WTC11 (cell line): ENCODE results near the gene WDR76. TPM values are rescaled to one million over a fixed set of nuclear protein-coding genes. Genes with fewer than 3 reads are reported as not detected.
"Not testable (repeated sequence)": the region's sequence is repeated elsewhere in the genome, so short reads cannot be mapped to it uniquely, and the experiment has no call there.

ENCODE experiments used
- ATAC-seq: fragments of 200-7000 bp; cut with Tn5 transposase; 2 replicates; pipeline ENCODE4 v1.10.0; 2021; ENCODE audit warnings: mild to moderate bottlenecking, moderate library complexity
- CTCF ChIA-PET: fragments of 300-600 bp; sonication (Branson Sonifier 250); formaldehyde crosslinking; loops from one replicate; lab custom pipeline; 2021; ENCODE audit warnings: antibody characterized with exemption; lab: Charles Lee
- POLR2A ChIA-PET: fragments of 350-600 bp; sonication (Branson Sonifier 250); formaldehyde crosslinking; loops from one replicate; lab custom pipeline; 2021; ENCODE audit warnings: antibody characterized with exemption; lab: Charles Lee
- DNase-seq: peaks from one replicate; pipeline ENCODE4 v3.0.0; 2021; ENCODE audit warnings: low spot score
- H3K27ac Mint-ChIP-seq: 2 replicates; pipeline ENCODE4 v1.8.0; 2021; ENCODE audit warnings: mixed read lengths
- H3K27me3 Mint-ChIP-seq: 2 replicates; pipeline ENCODE4 v1.8.0; 2021; ENCODE audit warnings: low read depth, mild to moderate bottlenecking, moderate library complexity, mixed read lengths
- H3K36me3 Mint-ChIP-seq: 2 replicates; pipeline ENCODE4 v1.8.0; 2021; ENCODE audit warnings: mixed read lengths
- H3K4me1 Mint-ChIP-seq: 2 replicates; pipeline ENCODE4 v1.8.0; 2022; ENCODE audit warnings: mixed read lengths
- H3K4me3 Mint-ChIP-seq: 2 replicates; pipeline ENCODE4 v1.8.0; 2021; ENCODE audit warnings: mild to moderate bottlenecking, moderate library complexity, mixed read lengths
- H3K9me3 Mint-ChIP-seq: 2 replicates; pipeline ENCODE4 v1.8.0; 2021; ENCODE audit warnings: mixed read lengths
- IRF2 ChIP-seq: sonication (generic); formaldehyde crosslinking; IDR thresholded peaks from 2 replicates; pipeline ENCODE4 v1.8.0; 2022; ENCODE audit warnings: low read depth, missing genetic modification reagents, borderline replicate concordance
- JUN ChIP-seq: sonication (generic); formaldehyde crosslinking; IDR thresholded peaks from 2 replicates; pipeline ENCODE4 v1.8.0; 2023; ENCODE audit warnings: mild to moderate bottlenecking, missing genetic modification reagents
- TP53 ChIP-seq: sonication (generic); formaldehyde crosslinking; IDR thresholded peaks from 2 replicates; pipeline ENCODE4 v1.8.1; 2023; ENCODE audit warnings: mild to moderate bottlenecking, missing genetic modification reagents
- ZNF671 ChIP-seq: fragments of 250-450 bp; sonication (Bioruptor Pico); IDR thresholded peaks from 2 replicates; pipeline ENCODE4 v1.8.0; 2021; ENCODE audit warnings: mild to moderate bottlenecking
- total RNA-seq: library from RNA; stranded (reverse); gene quantifications from 3 replicates; pipeline ENCODE4 v1.2.3, GENCODE V29; 2021
- TF ChIP-seq, protein P1 (sequence below): sonication (generic); formaldehyde crosslinking; IDR thresholded peaks from 2 replicates; pipeline ENCODE4 v1.8.0; 2022; ENCODE audit warnings: mild to moderate bottlenecking, missing genetic modification reagents
- TF ChIP-seq, protein P2 (sequence below): sonication (generic); formaldehyde crosslinking; IDR thresholded peaks from 2 replicates; pipeline ENCODE4 v1.8.1; 2023; ENCODE audit warnings: mild to moderate bottlenecking, missing genetic modification reagents, borderline replicate concordance
- TF ChIP-seq, protein P3 (sequence below): sonication (generic); formaldehyde crosslinking; IDR thresholded peaks from 2 replicates; pipeline ENCODE4 v1.8.0; 2022; ENCODE audit warnings: mild to moderate bottlenecking, missing genetic modification reagents
- TF ChIP-seq, protein P4 (sequence below): fragments of 250-450 bp; sonication (Bioruptor Pico); IDR thresholded peaks from 2 replicates; pipeline ENCODE4 v1.9.0; 2021; ENCODE audit warnings: mild to moderate bottlenecking
- TF ChIP-seq, protein P5 (sequence below): sonication (generic); formaldehyde crosslinking; IDR thresholded peaks from 2 replicates; pipeline ENCODE4 v1.8.1; 2022; ENCODE audit warnings: mild to moderate bottlenecking, missing genetic modification reagents, moderate library complexity, borderline replicate concordance
- TF ChIP-seq, protein P6 (sequence below): sonication (generic); formaldehyde crosslinking; IDR thresholded peaks from 2 replicates; pipeline ENCODE4 v1.8.0; 2023; ENCODE audit warnings: missing genetic modification reagents, mild to moderate bottlenecking, borderline replicate concordance

The WDR76 gene
- total RNA-seq, 1 experiment from 2014 or later, result 16.2 TPM

DNA sequence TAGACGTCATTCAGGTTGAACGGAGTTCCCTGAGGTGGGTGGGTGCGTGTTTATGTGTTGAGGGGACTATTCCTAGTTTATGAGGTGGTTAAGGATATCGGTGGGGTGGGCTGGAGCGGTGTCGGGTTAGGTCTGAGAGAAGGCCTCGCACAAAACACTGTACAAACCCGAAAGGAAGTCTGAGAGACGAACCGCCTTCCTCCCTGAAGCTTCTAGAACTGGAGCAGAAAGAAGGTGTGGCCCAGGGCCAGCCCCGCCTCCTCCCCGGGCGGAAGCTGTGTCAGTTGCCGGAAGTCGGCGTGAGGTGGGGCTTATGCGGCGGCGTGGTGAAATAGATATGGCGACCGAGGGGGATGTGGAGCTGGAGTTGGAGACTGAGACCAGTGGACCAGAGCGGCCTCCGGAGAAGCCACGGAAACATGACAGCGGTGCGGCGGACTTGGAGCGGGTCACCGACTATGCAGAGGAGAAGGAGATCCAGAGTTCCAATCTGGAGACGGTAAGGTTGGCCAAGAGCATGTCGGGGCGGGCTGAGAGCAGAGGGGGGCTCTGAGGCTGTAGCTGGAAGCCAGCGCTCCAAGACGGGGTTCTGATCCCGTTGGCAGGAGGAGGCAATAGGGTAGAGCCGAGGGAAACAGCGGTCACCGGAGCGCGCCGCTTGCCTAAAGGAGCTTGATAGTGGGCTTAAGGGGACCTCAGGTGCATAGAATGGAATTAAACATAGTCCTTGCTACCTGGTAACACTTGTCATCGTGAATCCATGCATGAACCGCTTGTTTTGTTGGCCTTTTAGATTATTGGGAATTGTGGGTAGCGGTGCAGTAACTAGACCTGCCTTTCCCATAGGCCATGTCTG is 26.3 kb upstream of the WDR76 start, which contains the start of gene HYPK (continued):
- TF ChIP-seq, protein P1, sequence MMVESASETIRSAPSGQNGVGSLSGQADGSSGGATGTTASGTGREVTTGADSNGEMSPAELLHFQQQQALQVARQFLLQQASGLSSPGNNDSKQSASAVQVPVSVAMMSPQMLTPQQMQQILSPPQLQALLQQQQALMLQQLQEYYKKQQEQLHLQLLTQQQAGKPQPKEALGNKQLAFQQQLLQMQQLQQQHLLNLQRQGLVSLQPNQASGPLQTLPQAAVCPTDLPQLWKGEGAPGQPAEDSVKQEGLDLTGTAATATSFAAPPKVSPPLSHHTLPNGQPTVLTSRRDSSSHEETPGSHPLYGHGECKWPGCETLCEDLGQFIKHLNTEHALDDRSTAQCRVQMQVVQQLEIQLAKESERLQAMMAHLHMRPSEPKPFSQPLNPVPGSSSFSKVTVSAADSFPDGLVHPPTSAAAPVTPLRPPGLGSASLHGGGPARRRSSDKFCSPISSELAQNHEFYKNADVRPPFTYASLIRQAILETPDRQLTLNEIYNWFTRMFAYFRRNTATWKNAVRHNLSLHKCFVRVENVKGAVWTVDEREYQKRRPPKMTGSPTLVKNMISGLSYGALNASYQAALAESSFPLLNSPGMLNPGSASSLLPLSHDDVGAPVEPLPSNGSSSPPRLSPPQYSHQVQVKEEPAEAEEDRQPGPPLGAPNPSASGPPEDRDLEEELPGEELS, result peak; percentile 80; the same call in 1 of the 2 replicates
- TF ChIP-seq JUN (CRISPR knock-in tag), result peak; percentile 25; the same call in 1 of the 2 replicates

DNA sequence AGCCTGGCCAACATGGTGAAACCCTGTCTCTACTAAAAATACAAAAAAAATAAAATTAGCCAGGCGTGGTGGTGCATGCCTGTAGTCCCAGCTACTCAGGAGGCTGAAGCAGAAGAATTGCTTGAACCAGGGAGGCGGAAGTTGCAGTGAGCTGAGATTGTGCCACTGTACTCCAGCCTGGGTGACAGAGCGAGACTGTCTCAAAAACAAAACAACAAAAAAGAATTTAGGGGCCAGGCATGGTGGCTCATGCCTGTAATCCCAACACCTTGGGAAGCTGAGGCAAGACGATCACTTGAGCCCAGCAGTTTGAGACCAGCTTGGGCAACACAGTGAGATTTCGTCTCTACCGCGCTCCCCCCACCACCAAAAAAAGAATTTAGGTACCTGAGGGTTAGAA is 24.1 kb upstream of the WDR76 start:
- POLR2A ChIA-PET, DNase-seq, ATAC-seq, H3K27ac Mint-ChIP-seq, H3K4me3 Mint-ChIP-seq, H3K9me3 Mint-ChIP-seq, H3K27me3 Mint-ChIP-seq: not testable (repeated sequence)
- Mint-ChIP-seq H3K4me1 (peaks cover 28% of the 10 kb centered on the region), H3K36me3 (peaks cover 62% of the 10 kb centered on the region)
- CTCF ChIA-PET, result interaction anchor here (2.0 kb wide), 1 partner anchor 26 kb away, joined by 5 read pairs; the partner anchor contains the start of gene ELL3

DNA sequence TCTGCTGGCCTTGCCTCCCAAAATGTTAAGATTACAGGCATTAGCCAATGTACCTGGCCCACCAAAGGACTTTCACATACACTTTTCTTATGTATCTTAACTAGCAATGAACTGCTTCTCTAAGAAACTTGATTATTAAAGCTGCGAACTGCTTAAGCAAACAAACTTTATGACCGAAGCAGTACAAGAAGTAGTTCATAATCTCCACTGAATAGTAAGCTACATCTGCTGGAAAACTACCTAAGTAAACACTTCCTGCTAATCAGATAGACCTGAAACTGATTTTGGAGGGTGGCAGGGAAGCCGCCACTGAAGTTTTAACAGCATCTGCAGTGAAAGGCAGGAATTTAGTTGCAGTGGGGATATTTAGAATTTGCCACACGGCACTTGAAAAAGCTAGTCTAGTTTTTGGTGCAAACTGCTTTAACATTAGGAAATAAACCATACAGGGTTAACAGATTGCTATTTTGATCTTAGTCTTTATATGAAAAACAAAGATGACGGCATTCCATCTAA is 18.3 kb upstream of the WDR76 start:
- no peaks in the 10 kb centered on the region for H3K9me3 Mint-ChIP-seq
- no peaks in the 10 kb centered on the region for H3K4me1 Mint-ChIP-seq
- CTCF ChIA-PET, result no interaction called here
- no peak overlapping the region for H3K4me3 Mint-ChIP-seq
- ATAC-seq, result no peak
- TF ChIP-seq, protein P2, sequence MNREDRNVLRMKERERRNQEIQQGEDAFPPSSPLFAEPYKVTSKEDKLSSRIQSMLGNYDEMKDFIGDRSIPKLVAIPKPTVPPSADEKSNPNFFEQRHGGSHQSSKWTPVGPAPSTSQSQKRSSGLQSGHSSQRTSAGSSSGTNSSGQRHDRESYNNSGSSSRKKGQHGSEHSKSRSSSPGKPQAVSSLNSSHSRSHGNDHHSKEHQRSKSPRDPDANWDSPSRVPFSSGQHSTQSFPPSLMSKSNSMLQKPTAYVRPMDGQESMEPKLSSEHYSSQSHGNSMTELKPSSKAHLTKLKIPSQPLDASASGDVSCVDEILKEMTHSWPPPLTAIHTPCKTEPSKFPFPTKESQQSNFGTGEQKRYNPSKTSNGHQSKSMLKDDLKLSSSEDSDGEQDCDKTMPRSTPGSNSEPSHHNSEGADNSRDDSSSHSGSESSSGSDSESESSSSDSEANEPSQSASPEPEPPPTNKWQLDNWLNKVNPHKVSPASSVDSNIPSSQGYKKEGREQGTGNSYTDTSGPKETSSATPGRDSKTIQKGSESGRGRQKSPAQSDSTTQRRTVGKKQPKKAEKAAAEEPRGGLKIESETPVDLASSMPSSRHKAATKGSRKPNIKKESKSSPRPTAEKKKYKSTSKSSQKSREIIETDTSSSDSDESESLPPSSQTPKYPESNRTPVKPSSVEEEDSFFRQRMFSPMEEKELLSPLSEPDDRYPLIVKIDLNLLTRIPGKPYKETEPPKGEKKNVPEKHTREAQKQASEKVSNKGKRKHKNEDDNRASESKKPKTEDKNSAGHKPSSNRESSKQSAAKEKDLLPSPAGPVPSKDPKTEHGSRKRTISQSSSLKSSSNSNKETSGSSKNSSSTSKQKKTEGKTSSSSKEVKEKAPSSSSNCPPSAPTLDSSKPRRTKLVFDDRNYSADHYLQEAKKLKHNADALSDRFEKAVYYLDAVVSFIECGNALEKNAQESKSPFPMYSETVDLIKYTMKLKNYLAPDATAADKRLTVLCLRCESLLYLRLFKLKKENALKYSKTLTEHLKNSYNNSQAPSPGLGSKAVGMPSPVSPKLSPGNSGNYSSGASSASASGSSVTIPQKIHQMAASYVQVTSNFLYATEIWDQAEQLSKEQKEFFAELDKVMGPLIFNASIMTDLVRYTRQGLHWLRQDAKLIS (CRISPR knock-in tag), result no peak
- TF ChIP-seq TP53 (CRISPR knock-in tag) (no peak), ZNF671 (CRISPR knock-in tag) (no peak)
- TF ChIP-seq, protein P3, sequence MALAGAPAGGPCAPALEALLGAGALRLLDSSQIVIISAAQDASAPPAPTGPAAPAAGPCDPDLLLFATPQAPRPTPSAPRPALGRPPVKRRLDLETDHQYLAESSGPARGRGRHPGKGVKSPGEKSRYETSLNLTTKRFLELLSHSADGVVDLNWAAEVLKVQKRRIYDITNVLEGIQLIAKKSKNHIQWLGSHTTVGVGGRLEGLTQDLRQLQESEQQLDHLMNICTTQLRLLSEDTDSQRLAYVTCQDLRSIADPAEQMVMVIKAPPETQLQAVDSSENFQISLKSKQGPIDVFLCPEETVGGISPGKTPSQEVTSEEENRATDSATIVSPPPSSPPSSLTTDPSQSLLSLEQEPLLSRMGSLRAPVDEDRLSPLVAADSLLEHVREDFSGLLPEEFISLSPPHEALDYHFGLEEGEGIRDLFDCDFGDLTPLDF (CRISPR knock-in tag), result no peak
- POLR2A ChIA-PET, result no interaction called here
- no peaks in the 10 kb centered on the region for H3K27me3 Mint-ChIP-seq
- no peak overlapping the region for H3K27ac Mint-ChIP-seq
- peaks cover 83% of the 10 kb centered on the region for H3K36me3 Mint-ChIP-seq
- no peak for DNase-seq

DNA sequence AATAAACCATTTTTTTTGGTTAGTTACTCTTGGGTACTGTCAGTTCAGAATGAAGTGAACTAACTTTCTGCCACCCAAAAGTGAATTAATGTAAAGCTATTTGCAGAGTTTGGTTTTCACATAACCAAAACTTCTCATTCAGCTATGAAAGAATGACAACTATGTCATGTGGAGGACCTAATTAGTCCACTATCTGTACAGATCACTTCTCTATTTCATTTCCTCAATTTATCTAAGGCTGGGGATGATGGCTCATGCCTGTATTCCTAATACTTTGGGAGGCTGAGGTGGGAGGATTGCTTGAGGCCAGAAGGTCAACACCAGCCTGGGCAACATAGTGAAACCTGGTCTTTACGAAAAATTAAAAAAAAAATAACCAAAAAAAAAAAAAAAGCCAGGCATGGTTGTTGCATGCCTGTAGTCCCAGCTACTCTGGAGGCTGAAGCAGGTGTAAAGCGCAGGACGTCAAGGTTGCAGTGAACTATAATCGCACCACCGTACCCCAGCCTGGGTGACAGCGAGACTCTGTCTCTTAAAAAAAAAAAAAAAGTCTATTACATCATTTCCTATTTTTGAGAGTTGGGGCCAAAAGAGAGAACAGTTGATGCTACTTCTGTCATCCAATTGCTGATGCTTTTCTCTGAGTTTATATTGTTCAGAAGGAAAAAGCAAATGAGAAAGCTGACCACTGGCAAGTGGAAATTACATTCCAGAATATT is 17.7 kb upstream of the WDR76 start:
- peaks cover 87% of the 10 kb centered on the region for H3K36me3 Mint-ChIP-seq
- POLR2A ChIA-PET, result interaction anchor here (0.7 kb wide), 1 partner anchor 810 kb away, joined by 4 read pairs; no protein-coding TSS in a partner anchor
- no peak for TF ChIP-seq IRF2 (CRISPR knock-in tag)
- TF ChIP-seq, protein P4, sequence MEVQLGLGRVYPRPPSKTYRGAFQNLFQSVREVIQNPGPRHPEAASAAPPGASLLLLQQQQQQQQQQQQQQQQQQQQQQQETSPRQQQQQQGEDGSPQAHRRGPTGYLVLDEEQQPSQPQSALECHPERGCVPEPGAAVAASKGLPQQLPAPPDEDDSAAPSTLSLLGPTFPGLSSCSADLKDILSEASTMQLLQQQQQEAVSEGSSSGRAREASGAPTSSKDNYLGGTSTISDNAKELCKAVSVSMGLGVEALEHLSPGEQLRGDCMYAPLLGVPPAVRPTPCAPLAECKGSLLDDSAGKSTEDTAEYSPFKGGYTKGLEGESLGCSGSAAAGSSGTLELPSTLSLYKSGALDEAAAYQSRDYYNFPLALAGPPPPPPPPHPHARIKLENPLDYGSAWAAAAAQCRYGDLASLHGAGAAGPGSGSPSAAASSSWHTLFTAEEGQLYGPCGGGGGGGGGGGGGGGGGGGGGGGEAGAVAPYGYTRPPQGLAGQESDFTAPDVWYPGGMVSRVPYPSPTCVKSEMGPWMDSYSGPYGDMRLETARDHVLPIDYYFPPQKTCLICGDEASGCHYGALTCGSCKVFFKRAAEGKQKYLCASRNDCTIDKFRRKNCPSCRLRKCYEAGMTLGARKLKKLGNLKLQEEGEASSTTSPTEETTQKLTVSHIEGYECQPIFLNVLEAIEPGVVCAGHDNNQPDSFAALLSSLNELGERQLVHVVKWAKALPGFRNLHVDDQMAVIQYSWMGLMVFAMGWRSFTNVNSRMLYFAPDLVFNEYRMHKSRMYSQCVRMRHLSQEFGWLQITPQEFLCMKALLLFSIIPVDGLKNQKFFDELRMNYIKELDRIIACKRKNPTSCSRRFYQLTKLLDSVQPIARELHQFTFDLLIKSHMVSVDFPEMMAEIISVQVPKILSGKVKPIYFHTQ (CRISPR knock-in tag), result no peak
- TF ChIP-seq, protein P5, sequence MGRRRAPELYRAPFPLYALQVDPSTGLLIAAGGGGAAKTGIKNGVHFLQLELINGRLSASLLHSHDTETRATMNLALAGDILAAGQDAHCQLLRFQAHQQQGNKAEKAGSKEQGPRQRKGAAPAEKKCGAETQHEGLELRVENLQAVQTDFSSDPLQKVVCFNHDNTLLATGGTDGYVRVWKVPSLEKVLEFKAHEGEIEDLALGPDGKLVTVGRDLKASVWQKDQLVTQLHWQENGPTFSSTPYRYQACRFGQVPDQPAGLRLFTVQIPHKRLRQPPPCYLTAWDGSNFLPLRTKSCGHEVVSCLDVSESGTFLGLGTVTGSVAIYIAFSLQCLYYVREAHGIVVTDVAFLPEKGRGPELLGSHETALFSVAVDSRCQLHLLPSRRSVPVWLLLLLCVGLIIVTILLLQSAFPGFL (CRISPR knock-in tag), result no peak
- TF ChIP-seq, protein P6, sequence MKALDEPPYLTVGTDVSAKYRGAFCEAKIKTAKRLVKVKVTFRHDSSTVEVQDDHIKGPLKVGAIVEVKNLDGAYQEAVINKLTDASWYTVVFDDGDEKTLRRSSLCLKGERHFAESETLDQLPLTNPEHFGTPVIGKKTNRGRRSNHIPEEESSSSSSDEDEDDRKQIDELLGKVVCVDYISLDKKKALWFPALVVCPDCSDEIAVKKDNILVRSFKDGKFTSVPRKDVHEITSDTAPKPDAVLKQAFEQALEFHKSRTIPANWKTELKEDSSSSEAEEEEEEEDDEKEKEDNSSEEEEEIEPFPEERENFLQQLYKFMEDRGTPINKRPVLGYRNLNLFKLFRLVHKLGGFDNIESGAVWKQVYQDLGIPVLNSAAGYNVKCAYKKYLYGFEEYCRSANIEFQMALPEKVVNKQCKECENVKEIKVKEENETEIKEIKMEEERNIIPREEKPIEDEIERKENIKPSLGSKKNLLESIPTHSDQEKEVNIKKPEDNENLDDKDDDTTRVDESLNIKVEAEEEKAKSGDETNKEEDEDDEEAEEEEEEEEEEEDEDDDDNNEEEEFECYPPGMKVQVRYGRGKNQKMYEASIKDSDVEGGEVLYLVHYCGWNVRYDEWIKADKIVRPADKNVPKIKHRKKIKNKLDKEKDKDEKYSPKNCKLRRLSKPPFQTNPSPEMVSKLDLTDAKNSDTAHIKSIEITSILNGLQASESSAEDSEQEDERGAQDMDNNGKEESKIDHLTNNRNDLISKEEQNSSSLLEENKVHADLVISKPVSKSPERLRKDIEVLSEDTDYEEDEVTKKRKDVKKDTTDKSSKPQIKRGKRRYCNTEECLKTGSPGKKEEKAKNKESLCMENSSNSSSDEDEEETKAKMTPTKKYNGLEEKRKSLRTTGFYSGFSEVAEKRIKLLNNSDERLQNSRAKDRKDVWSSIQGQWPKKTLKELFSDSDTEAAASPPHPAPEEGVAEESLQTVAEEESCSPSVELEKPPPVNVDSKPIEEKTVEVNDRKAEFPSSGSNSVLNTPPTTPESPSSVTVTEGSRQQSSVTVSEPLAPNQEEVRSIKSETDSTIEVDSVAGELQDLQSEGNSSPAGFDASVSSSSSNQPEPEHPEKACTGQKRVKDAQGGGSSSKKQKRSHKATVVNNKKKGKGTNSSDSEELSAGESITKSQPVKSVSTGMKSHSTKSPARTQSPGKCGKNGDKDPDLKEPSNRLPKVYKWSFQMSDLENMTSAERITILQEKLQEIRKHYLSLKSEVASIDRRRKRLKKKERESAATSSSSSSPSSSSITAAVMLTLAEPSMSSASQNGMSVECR (CRISPR knock-in tag), result no peak

More for the DNA sequence above, 17.7 kb upstream of the WDR76 start:
- Mint-ChIP-seq H3K27ac (no peak overlapping the region), H3K4me1 (no peaks in the 10 kb centered on the region), H3K27me3 (no peaks in the 10 kb centered on the region), H3K4me3 (no peak overlapping the region), H3K9me3 (no peaks in the 10 kb centered on the region)
- DNase-seq, result no peak
- no peak for ATAC-seq
- CTCF ChIA-PET, result no interaction called here
